Measurements from ENCODE around the gene CACNA1F.

Gene CACNA1F

GRCh38 chrX:49233176-49233575 is at the start of gene CACNA1F:
Gene CACNA1F, minus strand, starts transcription at chrX:49233340. Its CDS starts 31 bp downstream, at chrX:49233309.
- no peak for DNase-seq (ENCODE audit: low read depth in 3 of 3)

- DNase-seq (ENCODE audit: low read depth in 3 of 3), result no peak
These were observed 49.5 kb upstream of the CACNA1F start for GRCh38 chrX:49282647-49283011.

- no peak for DNase-seq (ENCODE audit: low read depth in 3 of 3)
These were observed 44.9 kb upstream of the CACNA1F start for GRCh38 chrX:49278081-49278480.

- no peak for DNase-seq (ENCODE audit: low read depth in 3 of 3)
These were observed 44.3 kb upstream of the CACNA1F start for GRCh38 chrX:49277535-49277830.

GRCh38 chrX:49276671-49277534 is 43.8 kb upstream of the CACNA1F start:
- peak in 1 of 3 experiments; percentile 22 for DNase-seq (ENCODE audit: low read depth in 3 of 3)

GRCh38 chrX:49276207-49276606 is 43.1 kb upstream of the CACNA1F start:
- DNase-seq (ENCODE audit: low read depth in 3 of 3), result no peak

GRCh38 chrX:49273181-49273727 is 40.1 kb upstream of the CACNA1F start:
- peak in 1 of 3 experiments; percentile 9 for DNase-seq (ENCODE audit: low read depth in 3 of 3)

- DNase-seq (ENCODE audit: low read depth in 3 of 3), result no peak
These were observed 39.3 kb upstream of the CACNA1F start for GRCh38 chrX:49272421-49272820.

- no peak for DNase-seq (ENCODE audit: low read depth in 3 of 3)
These were observed 38.2 kb upstream of the CACNA1F start for GRCh38 chrX:49271341-49271740.

GRCh38 chrX:49270249-49270921 is 37.2 kb upstream of the CACNA1F start:
- no peak for DNase-seq (ENCODE audit: low read depth in 3 of 3)

GRCh38 chrX:49269767-49270248 is 36.7 kb upstream of the CACNA1F start, which contains the start of gene PPP1R3F:
Gene PPP1R3F, plus strand, starts transcription at chrX:49269793. Its CDS starts 77 bp downstream, at chrX:49269870.
- DNase-seq (ENCODE audit: low read depth in 3 of 3), result no peak

GRCh38 chrX:49269010-49269766 is 36.0 kb upstream of the CACNA1F start:
- DNase-seq (ENCODE audit: low read depth in 3 of 3), result peak; percentile 84 to 93 (median 91)

- DNase-seq (ENCODE audit: low read depth in 3 of 3), result no peak
These were observed 35.5 kb upstream of the CACNA1F start for GRCh38 chrX:49268702-49269009.

GRCh38 chrX:49266523-49267445 is 33.6 kb upstream of the CACNA1F start:
- DNase-seq (ENCODE audit: low read depth in 3 of 3), result no peak

- no peak for DNase-seq (ENCODE audit: low read depth in 3 of 3)
These were observed 31.3 kb upstream of the CACNA1F start, which contains the start of gene FOXP3 for GRCh38 chrX:49264460-49264859. Gene FOXP3, minus strand, starts transcription at chrX:49264710. Its CDS starts 6,205 bp downstream, at chrX:49258505.

GRCh38 chrX:49263631-49264030 is 30.5 kb upstream of the CACNA1F start:
- DNase-seq (ENCODE audit: low read depth in 3 of 3), result no peak

GRCh38 chrX:49262603-49263002 is 29.5 kb upstream of the CACNA1F start:
- no peak for DNase-seq (ENCODE audit: low read depth in 3 of 3)

- no peak for DNase-seq (ENCODE audit: low read depth in 3 of 3)
These were observed 27.3 kb upstream of the CACNA1F start for GRCh38 chrX:49260221-49260985.

GRCh38 chrX:49258749-49259124 is 25.6 kb upstream of the CACNA1F start:
- no peak for DNase-seq (ENCODE audit: low read depth in 3 of 3)

All from stimulated activated CD4-positive, alpha-beta T cell treated with anti-CD3 and anti-CD28 coated beads, TNF-alpha, amount 100 ng/mL, for 24 hours (primary cell).